Stimulated activated naive B cell treated with anti-CD40 and anti-IgM and Interleukin-4, amounts not matched to agents 10 μg/mL and 1 μg/mL and 100 μg/mL, for 72 hours (primary cell): ENCODE data around the gene KIRREL3.
"Not testable (repeated sequence)": the region's sequence is repeated elsewhere in the genome, so short reads cannot be mapped to it uniquely, and the experiment has no call there.

Source experiments
- ATAC-seq, 2 donors: fragments of 150-1000 bp; cut with Tn5 transposase; replicated peaks; 2 replicates each; pipeline ENCODE4 v1.10.0; 2021; ENCODE audit warnings: moderate library complexity in 1 of 2
- DNase-seq: peaks from one replicate; pipeline ENCODE4 v3.0.0; 2021
- H3K27ac Mint-ChIP-seq: one replicate; pipeline ENCODE4 v1.8.0; 2022; ENCODE audit warnings: mild to moderate bottlenecking, mixed read lengths
- H3K27me3 Mint-ChIP-seq, 2 donors: one replicate each; pipeline ENCODE4 v1.8.0; 2022; ENCODE audit warnings: mixed read lengths in 2 of 2
- H3K36me3 Mint-ChIP-seq, 2 donors: one replicate each; pipeline ENCODE4 v1.8.0; 2022; ENCODE audit warnings: mixed read lengths in 2 of 2, mild to moderate bottlenecking in 1 of 2
- H3K4me1 Mint-ChIP-seq, 2 donors: one replicate each; pipeline ENCODE4 v1.8.0; 2022; ENCODE audit warnings: mixed read lengths in 2 of 2, mild to moderate bottlenecking in 1 of 2
- H3K4me3 Mint-ChIP-seq, 2 donors: one replicate each; pipeline ENCODE4 v1.8.0; 2022; ENCODE audit warnings: mild to moderate bottlenecking in 2 of 2, mixed read lengths in 2 of 2, moderate library complexity in 1 of 2
- H3K9me3 Mint-ChIP-seq, 2 donors: one replicate each; pipeline ENCODE4 v1.8.0; 2022; ENCODE audit warnings: mixed read lengths in 2 of 2, mild to moderate bottlenecking in 1 of 2

KIRREL3 gene

DNA sequence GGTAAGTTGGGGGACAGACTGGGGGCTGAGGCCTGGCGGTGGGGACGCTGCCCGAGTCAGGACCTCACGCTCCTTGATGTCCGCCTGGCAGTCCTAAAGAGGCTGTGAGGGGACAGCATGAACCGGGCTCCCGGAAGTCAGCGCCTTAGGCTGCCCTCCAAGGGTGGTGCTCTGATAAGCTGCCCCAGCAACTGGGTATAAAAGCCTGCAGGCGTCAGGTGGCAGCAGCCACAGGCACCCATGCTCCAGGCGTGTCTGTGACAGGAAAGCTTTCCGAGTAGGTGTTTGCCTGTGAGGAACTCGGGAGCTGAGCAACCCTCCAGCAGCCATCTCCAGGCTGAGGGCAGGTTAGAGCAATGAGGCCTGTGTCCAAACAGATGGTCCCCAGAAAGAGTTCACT, 592.1 kb downstream of the KIRREL3 start:
- no peaks in the 10 kb centered on the region for H3K4me1 Mint-ChIP-seq
- H3K36me3 Mint-ChIP-seq, result peaks cover 3 to 14% of the 10 kb centered on the region in 2 donors
- no peak for DNase-seq
- H3K27ac Mint-ChIP-seq, result no peak overlapping the region
- no peaks in the 10 kb centered on the region for H3K9me3 Mint-ChIP-seq
- no peak for ATAC-seq
- no peak overlapping the region for H3K4me3 Mint-ChIP-seq
- H3K27me3 Mint-ChIP-seq, result no peaks in the 10 kb centered on the region

DNA sequence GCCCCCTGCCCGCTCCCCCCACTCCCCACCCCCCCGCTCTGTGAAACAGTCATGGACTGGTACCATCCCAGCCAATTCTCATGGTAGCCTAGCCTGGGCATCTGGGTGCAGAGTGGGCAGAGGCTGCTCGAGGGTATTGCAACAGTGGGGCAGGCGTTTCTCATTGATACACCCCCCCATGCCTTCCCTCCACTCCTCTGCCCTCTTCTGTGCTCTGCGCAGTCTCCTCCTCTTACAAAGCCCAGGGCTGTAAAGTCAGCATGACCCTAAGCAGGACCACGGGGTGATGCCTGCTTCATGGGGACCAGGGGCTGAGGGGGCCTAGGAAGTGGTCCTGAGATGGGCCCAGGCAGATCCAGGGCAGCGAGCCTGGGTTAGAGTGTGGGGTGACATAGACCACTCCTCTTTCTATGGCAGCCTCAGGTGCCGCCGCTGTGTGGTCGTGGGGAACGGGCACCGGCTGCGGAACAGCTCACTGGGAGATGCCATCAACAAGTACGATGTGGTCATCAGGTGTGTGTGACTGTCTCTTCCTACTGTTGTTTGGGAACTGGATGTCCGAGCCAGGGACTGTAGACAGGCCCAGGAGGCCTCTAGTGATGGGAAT, 592.8 kb downstream of the KIRREL3 start:
- Mint-ChIP-seq H3K27ac (no peak overlapping the region), H3K27me3 (no peaks in the 10 kb centered on the region), H3K4me3 (no peak overlapping the region), H3K4me1 (no peaks in the 10 kb centered on the region), H3K9me3 (no peaks in the 10 kb centered on the region), H3K36me3 (peaks cover 3 to 14% of the 10 kb centered on the region in 2 donors)
- ATAC-seq (no peak), DNase-seq (no peak)

DNA sequence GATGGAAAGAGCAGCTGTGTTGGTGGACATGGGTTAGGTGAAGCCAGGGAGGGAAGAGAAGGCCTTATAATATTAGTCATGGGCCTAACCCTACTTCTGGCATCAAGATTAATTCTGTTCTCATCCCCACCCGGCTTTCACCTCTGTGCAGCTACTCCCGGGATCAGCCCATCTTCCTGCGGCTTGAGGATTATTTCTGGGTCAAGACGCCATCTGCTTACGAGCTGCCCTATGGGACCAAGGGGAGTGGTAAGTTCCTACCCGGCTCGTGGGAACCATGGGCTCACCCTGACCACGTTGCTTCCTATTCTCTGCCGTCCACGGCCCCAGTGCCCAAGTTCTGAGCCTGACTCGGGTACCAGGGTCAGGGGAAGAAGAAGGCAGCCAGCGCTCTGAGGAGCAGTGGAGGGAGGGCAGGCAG, 593.5 kb downstream of the KIRREL3 start:
- no peak overlapping the region for H3K27ac Mint-ChIP-seq
- no peaks in the 10 kb centered on the region for H3K27me3 Mint-ChIP-seq
- no peaks in the 10 kb centered on the region for H3K4me1 Mint-ChIP-seq
- H3K9me3 Mint-ChIP-seq, result no peaks in the 10 kb centered on the region
- no peak for ATAC-seq
- no peak overlapping the region for H3K4me3 Mint-ChIP-seq
- H3K36me3 Mint-ChIP-seq, result peaks cover 2 to 13% of the 10 kb centered on the region in 2 donors
- no peak for DNase-seq

DNA sequence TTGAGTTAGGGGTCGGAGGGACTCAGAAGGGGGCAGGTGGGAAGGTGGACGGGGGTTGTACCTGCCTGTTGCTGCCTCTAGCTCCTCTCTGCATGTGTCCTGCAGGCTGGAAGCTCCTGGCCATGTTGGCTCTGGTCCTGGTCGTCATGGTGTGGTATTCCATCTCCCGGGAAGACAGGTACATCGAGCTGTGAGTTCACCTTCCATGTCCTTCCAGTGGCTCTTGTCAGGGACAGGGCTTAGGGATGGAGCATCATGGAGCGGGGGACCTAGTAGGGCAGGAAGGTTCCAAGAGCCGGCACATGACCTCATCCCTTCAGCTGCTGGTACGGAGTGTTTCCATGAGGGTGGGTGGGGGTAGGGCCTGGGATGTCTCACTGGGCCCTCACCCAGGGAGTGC, 594.2 kb downstream of the KIRREL3 start:
- DNase-seq (no peak), ATAC-seq (no peak)
- no peak overlapping the region for H3K27ac Mint-ChIP-seq
- no peaks in the 10 kb centered on the region for H3K4me1 Mint-ChIP-seq
- H3K4me3 Mint-ChIP-seq, result no peak overlapping the region
- no peaks in the 10 kb centered on the region for H3K9me3 Mint-ChIP-seq
- H3K27me3 Mint-ChIP-seq, result peaks cover 6 to 7% of the 10 kb centered on the region in 2 donors
- peaks cover 0 to 11% of the 10 kb centered on the region in 2 donors for H3K36me3 Mint-ChIP-seq

- H3K36me3 Mint-ChIP-seq, result peaks cover 0 to 11% of the 10 kb centered on the region in 2 donors
- no peaks in the 10 kb centered on the region for H3K4me1 Mint-ChIP-seq
- H3K27ac Mint-ChIP-seq, result no peak overlapping the region
- no peak overlapping the region for H3K4me3 Mint-ChIP-seq
- H3K9me3 Mint-ChIP-seq, result no peaks in the 10 kb centered on the region
- peaks cover 6 to 8% of the 10 kb centered on the region in 2 donors for H3K27me3 Mint-ChIP-seq
- ATAC-seq, result no peak
- no peak for DNase-seq
Measured at GRCh38 chr11:126405906-126406305, 594.7 kb downstream of the KIRREL3 start.

- ATAC-seq (no peak), DNase-seq (no peak)
- Mint-ChIP-seq H3K4me1 (no peaks in the 10 kb centered on the region), H3K27ac (no peak overlapping the region), H3K4me3 (no peak overlapping the region), H3K27me3 (peaks cover 8 to 12% of the 10 kb centered on the region in 2 donors), H3K9me3 (peaks cover 0 to 3% of the 10 kb centered on the region in 2 donors), H3K36me3 (peaks cover 0 to 8% of the 10 kb centered on the region in 2 donors)
Measured at GRCh38 chr11:126405374-126405773, 595.2 kb downstream of the KIRREL3 start.

DNA sequence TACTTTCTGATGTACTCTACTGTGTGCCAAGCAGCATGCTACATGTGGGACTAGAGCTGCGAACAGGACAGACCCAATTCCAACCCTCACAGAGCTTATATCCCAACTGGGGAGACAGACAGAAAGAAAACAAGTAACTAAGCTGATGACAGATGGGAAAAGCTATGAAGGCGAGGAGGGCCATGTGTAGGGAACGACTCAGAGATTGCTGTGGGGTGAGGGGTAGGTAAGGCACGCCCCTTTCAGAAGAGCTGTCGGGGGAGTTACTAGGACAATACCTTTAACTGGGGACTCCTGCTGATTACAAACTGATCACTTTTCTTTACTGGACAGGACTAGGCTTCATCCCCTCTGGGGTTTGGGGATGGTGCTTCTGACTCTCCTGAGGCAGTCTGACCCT, 596.2 kb downstream of the KIRREL3 start:
- no peak for DNase-seq
- H3K27ac Mint-ChIP-seq, result no peak overlapping the region
- H3K9me3 Mint-ChIP-seq, result peaks cover 0 to 3% of the 10 kb centered on the region in 2 donors
- peaks cover 0 to 7% of the 10 kb centered on the region in 2 donors for H3K36me3 Mint-ChIP-seq
- ATAC-seq, result no peak
- H3K4me3 Mint-ChIP-seq, result no peak overlapping the region
- H3K4me1 Mint-ChIP-seq, result no peaks in the 10 kb centered on the region
- H3K27me3 Mint-ChIP-seq, result peaks cover 8 to 13% of the 10 kb centered on the region in 2 donors

GRCh38 chr11:126403658-126404057, 596.9 kb downstream of the KIRREL3 start:
- H3K9me3 Mint-ChIP-seq, result peaks cover 0 to 3% of the 10 kb centered on the region in 2 donors
- no peak overlapping the region for H3K4me3 Mint-ChIP-seq
- no peak overlapping the region for H3K27ac Mint-ChIP-seq
- ATAC-seq, result peak; percentile 64 to 70
- H3K36me3 Mint-ChIP-seq, result peaks cover 0 to 2% of the 10 kb centered on the region in 2 donors
- no peak for DNase-seq
- peaks cover 8 to 13% of the 10 kb centered on the region in 2 donors for H3K27me3 Mint-ChIP-seq
- H3K4me1 Mint-ChIP-seq, result no peaks in the 10 kb centered on the region

GRCh38 chr11:126403022-126403581, 597.5 kb downstream of the KIRREL3 start:
- Mint-ChIP-seq H3K27me3 (peaks cover 8 to 13% of the 10 kb centered on the region in 2 donors), H3K36me3 (peaks cover 0 to 2% of the 10 kb centered on the region in 2 donors), H3K9me3 (peaks cover 0 to 3% of the 10 kb centered on the region in 2 donors), H3K4me3 (no peak overlapping the region), H3K4me1 (no peaks in the 10 kb centered on the region), H3K27ac (no peak overlapping the region)
- no peak for ATAC-seq
- DNase-seq, result no peak

GRCh38 chr11:126400479-126400878, 600.1 kb downstream of the KIRREL3 start:
- no peak overlapping the region for H3K27ac Mint-ChIP-seq
- H3K4me1 Mint-ChIP-seq, result no peaks in the 10 kb centered on the region
- peaks cover 0 to 3% of the 10 kb centered on the region in 2 donors for H3K9me3 Mint-ChIP-seq
- H3K36me3 Mint-ChIP-seq, result peaks cover 0 to 2% of the 10 kb centered on the region in 2 donors
- H3K27me3 Mint-ChIP-seq, result peaks cover 8 to 13% of the 10 kb centered on the region in 2 donors
- no peak overlapping the region for H3K4me3 Mint-ChIP-seq
- ATAC-seq, result no peak
- DNase-seq, result no peak

GRCh38 chr11:126400019-126400418, 600.6 kb downstream of the KIRREL3 start:
- Mint-ChIP-seq H3K36me3 (peaks cover 0 to 2% of the 10 kb centered on the region in 2 donors), H3K27ac (no peak overlapping the region), H3K4me1 (no peaks in the 10 kb centered on the region), H3K4me3 (no peak overlapping the region), H3K9me3 (peaks cover 0 to 3% of the 10 kb centered on the region in 2 donors), H3K27me3 (peaks cover 8 to 13% of the 10 kb centered on the region in 2 donors)
- ATAC-seq (no peak), DNase-seq (no peak)

- ATAC-seq (no peak), DNase-seq (no peak)
- Mint-ChIP-seq H3K27ac (no peak overlapping the region), H3K36me3 (peaks cover 0 to 2% of the 10 kb centered on the region in 2 donors), H3K4me1 (no peaks in the 10 kb centered on the region), H3K9me3 (peaks cover 0 to 3% of the 10 kb centered on the region in 2 donors), H3K4me3 (no peak overlapping the region), H3K27me3 (peaks cover 8 to 13% of the 10 kb centered on the region in 2 donors)
Measured at GRCh38 chr11:126398721-126399120, 601.8 kb downstream of the KIRREL3 start.

GRCh38 chr11:126398296-126398695, 602.3 kb downstream of the KIRREL3 start:
- DNase-seq (no peak), ATAC-seq (no peak)
- Mint-ChIP-seq H3K9me3 (peaks cover 0 to 3% of the 10 kb centered on the region in 2 donors), H3K27ac (no peak overlapping the region), H3K4me1 (peaks cover under 1% of the 10 kb centered on the region in 2 donors), H3K36me3 (peaks cover 0 to 2% of the 10 kb centered on the region in 2 donors), H3K4me3 (no peak overlapping the region), H3K27me3 (peaks cover 9 to 14% of the 10 kb centered on the region in 2 donors)

- Mint-ChIP-seq H3K27ac (no peak overlapping the region), H3K4me1 (peaks cover 7 to 14% of the 10 kb centered on the region in 2 donors), H3K36me3 (peaks cover 0 to 2% of the 10 kb centered on the region in 2 donors), H3K27me3 (peaks cover 18 to 21% of the 10 kb centered on the region in 2 donors), H3K4me3 (no peak overlapping the region), H3K9me3 (peaks cover 0 to 3% of the 10 kb centered on the region in 2 donors)
- DNase-seq (no peak), ATAC-seq (no peak)
Measured at GRCh38 chr11:126396965-126397364, 603.6 kb downstream of the KIRREL3 start.

GRCh38 chr11:126396266-126396665, 604.3 kb downstream of the KIRREL3 start:
- not testable (repeated sequence) for H3K9me3 Mint-ChIP-seq, H3K4me3 Mint-ChIP-seq, H3K27ac Mint-ChIP-seq, DNase-seq, H3K36me3 Mint-ChIP-seq, ATAC-seq
- Mint-ChIP-seq H3K4me1 (peaks cover 11 to 21% of the 10 kb centered on the region in 2 donors), H3K27me3 (peaks cover 15 to 20% of the 10 kb centered on the region in 2 donors)
